22Rv1 (cell line): Measurements from ENCODE around the gene BLOC1S4.

Experiments used
- ZFX ChIP-seq: fragments of 450-650 bp; IDR thresholded peaks from 2 replicates; pipeline ENCODE4 v1.6.1; 2017; ENCODE audit warnings: antibody characterized with exemption, borderline replicate concordance
- TF ChIP-seq, protein P1 (sequence below): fragments of 450-650 bp; IDR thresholded peaks from 2 replicates; pipeline ENCODE4 v1.5.1; 2017; ENCODE audit warnings: mild to moderate bottlenecking

DNA sequence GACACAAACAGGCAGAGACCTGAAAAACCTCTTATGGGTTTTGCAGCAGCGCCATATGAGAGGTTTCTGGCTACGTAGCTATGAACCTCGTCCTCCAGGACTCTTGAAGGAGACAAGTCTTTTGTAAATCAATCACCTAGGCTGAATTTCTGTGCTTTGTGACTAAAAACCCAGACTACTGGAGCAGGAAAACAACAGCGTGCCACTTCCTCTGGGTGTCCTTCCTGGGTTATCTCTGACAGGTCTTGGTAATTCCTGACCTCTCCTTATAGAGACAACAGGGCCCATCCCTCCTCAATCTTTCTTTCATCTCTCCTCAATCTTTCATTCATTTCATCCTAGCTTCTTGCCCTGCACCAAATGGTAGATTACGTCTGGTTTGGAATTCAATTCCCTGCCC, 16.6 kb upstream of the BLOC1S4 start:
- TF ChIP-seq, protein P1, sequence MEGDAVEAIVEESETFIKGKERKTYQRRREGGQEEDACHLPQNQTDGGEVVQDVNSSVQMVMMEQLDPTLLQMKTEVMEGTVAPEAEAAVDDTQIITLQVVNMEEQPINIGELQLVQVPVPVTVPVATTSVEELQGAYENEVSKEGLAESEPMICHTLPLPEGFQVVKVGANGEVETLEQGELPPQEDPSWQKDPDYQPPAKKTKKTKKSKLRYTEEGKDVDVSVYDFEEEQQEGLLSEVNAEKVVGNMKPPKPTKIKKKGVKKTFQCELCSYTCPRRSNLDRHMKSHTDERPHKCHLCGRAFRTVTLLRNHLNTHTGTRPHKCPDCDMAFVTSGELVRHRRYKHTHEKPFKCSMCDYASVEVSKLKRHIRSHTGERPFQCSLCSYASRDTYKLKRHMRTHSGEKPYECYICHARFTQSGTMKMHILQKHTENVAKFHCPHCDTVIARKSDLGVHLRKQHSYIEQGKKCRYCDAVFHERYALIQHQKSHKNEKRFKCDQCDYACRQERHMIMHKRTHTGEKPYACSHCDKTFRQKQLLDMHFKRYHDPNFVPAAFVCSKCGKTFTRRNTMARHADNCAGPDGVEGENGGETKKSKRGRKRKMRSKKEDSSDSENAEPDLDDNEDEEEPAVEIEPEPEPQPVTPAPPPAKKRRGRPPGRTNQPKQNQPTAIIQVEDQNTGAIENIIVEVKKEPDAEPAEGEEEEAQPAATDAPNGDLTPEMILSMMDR, result no peak
- TF ChIP-seq ZFX, result no peak
